Effector memory CD4-positive, alpha-beta T cell (primary cell): ENCODE results near the gene LAMC3.

Experiments
- DNase-seq, 3 donors: peaks; one replicate each; pipeline ENCODE4 v3.0.0-alpha.2; 2020
- H3K27ac ChIP-seq: 2 replicates; pipeline ENCODE4 v1.7.0; 2013; ENCODE audit warnings: mild to moderate bottlenecking, low read length, moderate library complexity; ENCODE audit not compliant: insufficient read depth, poor library complexity, severe bottlenecking
- H3K27me3 ChIP-seq: replicated peaks from 2 replicates; pipeline ENCODE4 v1.7.0; 2013; ENCODE audit warnings: mild to moderate bottlenecking, low read length; ENCODE audit not compliant: insufficient read depth, control insufficient read depth, poor library complexity, severe bottlenecking
- H3K36me3 ChIP-seq: 2 replicates; pipeline ENCODE4 v1.7.0; 2013; ENCODE audit warnings: mild to moderate bottlenecking, low read length, moderate library complexity; ENCODE audit not compliant: control insufficient read depth, insufficient read depth
- H3K4me1 ChIP-seq: 2 replicates; pipeline ENCODE4 v1.7.0; 2013; ENCODE audit warnings: low read length, mild to moderate bottlenecking; ENCODE audit not compliant: control insufficient read depth, insufficient read depth, poor library complexity, severe bottlenecking
- H3K4me3 ChIP-seq: 2 replicates; pipeline ENCODE4 v1.7.0; 2013; ENCODE audit warnings: low read length, low read depth, mild to moderate bottlenecking; ENCODE audit not compliant: insufficient read depth, poor library complexity, severe bottlenecking
- H3K9me3 ChIP-seq: 2 replicates; pipeline ENCODE4 v1.7.0; 2013; ENCODE audit warnings: mild to moderate bottlenecking, low read length, moderate library complexity; ENCODE audit not compliant: control insufficient read depth

The LAMC3 gene

GRCh38 chr9:131011274-131012022 is 2.5 kb downstream of the LAMC3 start:
- Histone ChIP-seq H3K27me3 (peaks cover 7% of the 10 kb centered on the region), H3K4me3 (no peak overlapping the region), H3K36me3 (no peaks in the 10 kb centered on the region), H3K4me1 (peaks cover 5% of the 10 kb centered on the region), H3K27ac (no peak overlapping the region), H3K9me3 (no peaks in the 10 kb centered on the region)
- no peak for DNase-seq

DNA sequence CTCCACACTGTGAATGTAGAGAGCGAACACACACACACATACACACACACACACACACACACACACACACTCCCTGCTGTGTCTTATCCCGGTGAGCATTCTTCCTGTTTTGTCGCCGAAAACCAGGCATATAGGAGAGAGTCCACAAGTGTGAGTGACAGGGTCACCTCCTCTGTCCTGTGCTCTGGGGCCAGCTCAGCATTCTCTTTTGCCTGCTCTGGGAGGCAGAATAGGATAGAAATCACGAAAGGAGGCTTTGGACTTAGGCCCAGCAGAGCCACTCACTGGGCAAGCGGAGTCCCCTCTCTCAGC is 3.0 kb downstream of the LAMC3 start:
- no peak overlapping the region for H3K27ac ChIP-seq
- H3K4me3 ChIP-seq = no peak overlapping the region
- H3K4me1 ChIP-seq = peaks cover 5% of the 10 kb centered on the region
- peaks cover 7% of the 10 kb centered on the region for H3K27me3 ChIP-seq
- H3K36me3 ChIP-seq = no peaks in the 10 kb centered on the region
- no peaks in the 10 kb centered on the region for H3K9me3 ChIP-seq
- no peak for DNase-seq

GRCh38 chr9:131012396-131012917 is 3.5 kb downstream of the LAMC3 start:
- Histone ChIP-seq H3K9me3 (no peaks in the 10 kb centered on the region), H3K4me1 (peaks cover 5% of the 10 kb centered on the region), H3K36me3 (no peaks in the 10 kb centered on the region), H3K4me3 (no peak overlapping the region), H3K27ac (no peak overlapping the region), H3K27me3 (peaks cover 7% of the 10 kb centered on the region)
- DNase-seq = no peak

GRCh38 chr9:131013015-131013755 is 4.2 kb downstream of the LAMC3 start:
- H3K27me3 ChIP-seq = peaks cover 7% of the 10 kb centered on the region
- H3K36me3 ChIP-seq = no peaks in the 10 kb centered on the region
- DNase-seq = no peak
- no peak overlapping the region for H3K4me3 ChIP-seq
- no peak overlapping the region for H3K27ac ChIP-seq
- H3K4me1 ChIP-seq = peaks cover 5% of the 10 kb centered on the region
- H3K9me3 ChIP-seq = no peaks in the 10 kb centered on the region

DNA sequence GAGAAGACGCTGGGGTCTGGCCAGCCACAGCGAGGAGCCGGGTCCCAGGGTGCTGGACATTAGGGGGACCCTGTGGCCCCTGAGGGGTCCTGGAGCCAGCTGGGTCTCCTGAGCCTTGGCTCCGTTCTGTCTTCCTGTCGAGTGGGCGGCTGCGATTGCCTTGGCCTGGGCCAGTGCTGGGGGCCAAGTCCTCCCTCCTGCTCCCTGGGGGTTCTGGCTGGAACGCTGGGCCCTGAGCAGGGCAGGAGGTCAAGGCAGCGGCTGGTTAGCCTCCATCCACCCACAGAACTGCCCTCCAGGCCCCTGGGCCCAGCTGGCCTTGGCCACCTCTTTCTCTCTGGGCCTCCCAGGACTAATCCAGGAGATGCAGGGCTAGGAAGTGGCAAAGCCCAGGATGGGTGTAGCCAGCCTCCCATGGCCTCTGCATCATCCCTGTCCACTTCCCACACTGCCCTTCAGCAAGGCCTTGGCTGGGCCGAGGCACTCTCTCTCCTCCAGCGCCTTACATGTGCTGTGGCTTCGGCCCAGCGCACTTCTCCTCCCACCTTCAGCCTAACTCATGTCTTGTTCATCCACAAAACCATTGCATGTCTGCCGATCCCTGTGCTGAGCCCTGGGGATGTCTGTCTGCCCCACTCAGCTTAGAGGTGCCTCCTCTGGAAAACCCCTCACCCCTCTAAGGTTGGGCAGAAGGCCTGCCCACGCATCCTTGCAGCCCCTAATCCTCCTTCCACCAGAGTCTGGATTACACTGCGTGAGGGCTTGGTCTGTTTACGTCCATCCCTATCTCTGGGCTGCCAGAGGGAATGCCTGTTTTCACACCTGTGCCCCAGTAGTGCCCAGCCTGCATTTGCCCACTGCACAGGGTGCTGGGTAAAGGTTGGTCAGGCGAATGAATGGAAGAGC is 5.0 kb downstream of the LAMC3 start:
- no peak overlapping the region for H3K4me3 ChIP-seq
- H3K36me3 ChIP-seq = no peaks in the 10 kb centered on the region
- no peak overlapping the region for H3K27ac ChIP-seq
- H3K9me3 ChIP-seq = no peaks in the 10 kb centered on the region
- no peak for DNase-seq
- peaks cover 5% of the 10 kb centered on the region for H3K4me1 ChIP-seq
- peaks cover 7% of the 10 kb centered on the region for H3K27me3 ChIP-seq

DNA sequence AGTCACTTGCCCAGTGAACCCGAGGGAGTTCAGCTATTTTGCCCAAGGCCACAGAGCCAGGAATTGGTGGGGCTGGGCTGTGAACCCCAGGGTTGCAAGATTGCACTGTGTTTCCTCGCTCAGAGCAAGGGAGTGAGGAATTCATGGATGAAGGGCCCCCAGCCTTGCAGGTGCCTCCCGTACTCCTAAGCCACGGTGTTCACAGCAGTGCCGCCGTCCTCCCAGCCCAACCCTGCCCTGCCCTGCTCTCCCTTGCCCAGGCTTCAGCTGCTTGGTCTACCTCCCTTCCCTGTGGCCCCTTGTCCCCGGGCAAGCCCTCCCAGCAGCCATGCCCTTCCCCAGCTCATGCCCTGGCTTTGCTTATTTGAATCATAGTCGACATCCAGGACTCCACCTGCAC is 6.1 kb downstream of the LAMC3 start:
- no peaks in the 10 kb centered on the region for H3K36me3 ChIP-seq
- H3K9me3 ChIP-seq = no peaks in the 10 kb centered on the region
- H3K27me3 ChIP-seq = peaks cover 5% of the 10 kb centered on the region
- no peak for DNase-seq
- no peaks in the 10 kb centered on the region for H3K4me1 ChIP-seq
- H3K27ac ChIP-seq = no peak overlapping the region
- H3K4me3 ChIP-seq = no peak overlapping the region

- Histone ChIP-seq H3K4me3 (no peak overlapping the region), H3K4me1 (no peaks in the 10 kb centered on the region), H3K27ac (no peak overlapping the region), H3K27me3 (no peaks in the 10 kb centered on the region), H3K9me3 (no peaks in the 10 kb centered on the region), H3K36me3 (no peaks in the 10 kb centered on the region)
- DNase-seq = no peak
These were observed 7.0 kb downstream of the LAMC3 start for GRCh38 chr9:131015876-131016397.

DNA sequence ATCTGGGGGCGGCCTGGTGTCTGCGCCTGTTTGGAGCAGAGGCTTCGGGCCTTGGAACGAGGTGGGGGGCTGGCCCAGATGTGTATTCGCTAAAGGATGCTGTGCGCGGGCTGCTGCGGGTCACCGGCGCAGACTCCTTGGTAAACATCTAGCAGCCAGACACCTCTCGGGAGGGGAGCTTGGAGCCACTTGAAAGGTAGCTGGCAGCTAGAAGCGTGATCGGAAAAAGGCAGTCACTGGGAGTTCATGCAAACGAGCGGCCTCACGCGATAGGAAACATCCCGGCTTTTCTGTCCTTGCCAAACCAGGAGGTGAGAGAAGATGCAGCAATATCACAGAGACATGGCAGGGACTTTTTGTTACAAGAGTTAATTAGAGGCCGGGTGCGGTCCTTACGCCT is 8.1 kb downstream of the LAMC3 start:
- no peaks in the 10 kb centered on the region for H3K9me3 ChIP-seq
- H3K27me3 ChIP-seq = no peaks in the 10 kb centered on the region
- no peak for DNase-seq
- H3K27ac ChIP-seq = no peak overlapping the region
- H3K4me1 ChIP-seq = no peaks in the 10 kb centered on the region
- no peak overlapping the region for H3K4me3 ChIP-seq
- H3K36me3 ChIP-seq = no peaks in the 10 kb centered on the region

- H3K27ac ChIP-seq = no peak overlapping the region
These were observed 9.6 kb downstream of the LAMC3 start for GRCh38 chr9:131018621-131019020.

More at GRCh38 chr9:131018621-131019020, 9.6 kb downstream of the LAMC3 start:
- Histone ChIP-seq H3K27me3 (no peaks in the 10 kb centered on the region), H3K4me1 (no peaks in the 10 kb centered on the region), H3K4me3 (no peak overlapping the region), H3K9me3 (no peaks in the 10 kb centered on the region), H3K36me3 (no peaks in the 10 kb centered on the region)
- no peak for DNase-seq
